MM.1S (cell line): ENCODE results near the gene DBP.

Experiments used
- DNase-seq: peaks from one replicate; pipeline ENCODE4 v3.0.0-alpha.2; 2015
- H2AFZ ChIP-seq: fragments of 300-600 bp; sonication (generic); 2 replicates; pipeline ENCODE4 v1.6.0; 2016; ENCODE audit warnings: antibody characterized with exemption, low read length
- H3F3A ChIP-seq: fragments of 300-600 bp; sonication (generic); 2 replicates; pipeline ENCODE4 v1.6.1; 2016; ENCODE audit warnings: mild to moderate bottlenecking, antibody characterized with exemption, low read length, moderate library complexity, mixed read lengths; ENCODE audit not compliant: insufficient read depth
- H3K27ac ChIP-seq: fragments of 300-600 bp; sonication (generic); 2 replicates; pipeline ENCODE4 v1.5.1; 2016; ENCODE audit warnings: mild to moderate bottlenecking, low read length
- H3K27me3 ChIP-seq: fragments of 300-600 bp; sonication (generic); replicated peaks from 2 replicates; pipeline ENCODE4 v1.6.0; 2016; ENCODE audit warnings: low read length; ENCODE audit not compliant: insufficient read depth
- H3K36me3 ChIP-seq: fragments of 300-600 bp; sonication (generic); replicated peaks from 2 replicates; pipeline ENCODE4 v1.6.1; 2016; ENCODE audit warnings: mild to moderate bottlenecking, low read length, mixed read lengths; ENCODE audit not compliant: insufficient read depth
- H3K4me1 ChIP-seq: fragments of 300-600 bp; sonication (generic); 2 replicates; pipeline ENCODE4 v1.6.1; 2016; ENCODE audit warnings: low read length, mixed read lengths
- H3K4me2 ChIP-seq: fragments of 300-600 bp; sonication (generic); 2 replicates; pipeline ENCODE4 v1.6.0; 2016; ENCODE audit warnings: low read depth, low read length
- H3K4me3 ChIP-seq: fragments of 300-600 bp; sonication (generic); 2 replicates; pipeline ENCODE4 v1.5.1; 2016; ENCODE audit warnings: low read length, mixed read lengths
- H3K79me2 ChIP-seq: fragments of 300-600 bp; sonication (generic); 2 replicates; pipeline ENCODE4 v1.6.1; 2016; ENCODE audit warnings: mixed run types, low read length, mixed read lengths
- H3K9ac ChIP-seq: fragments of 300-600 bp; sonication (generic); 2 replicates; pipeline ENCODE4 v1.6.1; 2016; ENCODE audit warnings: low read length, mixed read lengths
- H3K9me2 ChIP-seq: fragments of 300-600 bp; sonication (generic); replicated peaks from 2 replicates; pipeline ENCODE4 v1.6.1; 2016; ENCODE audit warnings: mild to moderate bottlenecking, low read length, mixed read lengths; ENCODE audit not compliant: insufficient read depth
- H3K9me3 ChIP-seq: fragments of 300-600 bp; sonication (generic); replicated peaks from 2 replicates; pipeline ENCODE4 v1.6.1; 2016; ENCODE audit warnings: mild to moderate bottlenecking, low read length, mixed read lengths; ENCODE audit not compliant: insufficient read depth
- H4K20me1 ChIP-seq: fragments of 300-600 bp; sonication (generic); 2 replicates; pipeline ENCODE4 v1.6.1; 2016; ENCODE audit warnings: mild to moderate bottlenecking, low read length, moderate library complexity, mixed read lengths; ENCODE audit not compliant: insufficient read depth
- CTCF ChIP-seq: fragments of 300-600 bp; sonication (generic); IDR thresholded peaks from 2 replicates; pipeline ENCODE4 v1.5.1; 2016; ENCODE audit warnings: antibody characterized with exemption, low read length, mixed read lengths
- EZH2 ChIP-seq: fragments of 300-600 bp; sonication (generic); optimal IDR thresholded peaks from 2 replicates; pipeline ENCODE3; 2017; ENCODE audit warnings: low read depth, mild to moderate bottlenecking, antibody characterized with exemption, low read length, mixed read lengths
- EZH2phosphoT487 ChIP-seq: fragments of 300-600 bp; sonication (generic); IDR thresholded peaks from 2 replicates; pipeline ENCODE4 v1.6.1; 2018; ENCODE audit warnings: antibody characterized with exemption, low read length

DBP gene

GRCh38 chr19:48614436-48615230, 22.5 kb downstream of the DBP start, which contains the start of gene FAM83E:
Gene FAM83E (minus strand): TSS chr19:48615076. CDS start chr19:48613372, 1,704 bp downstream.
- Histone ChIP-seq H3K27ac (no peak within 1 kb of the TSS), H4K20me1 (peaks cover 28% of the 10 kb centered on the region), H3K79me2 (peaks cover 32% of the 10 kb centered on the region), H3K36me3 (peaks cover 19% of the 10 kb centered on the region), H3K9me3 (no peaks in the 10 kb centered on the region), H3K27me3 (no peaks in the 10 kb centered on the region), H2AFZ (no peak within 1 kb of the TSS), H3K9ac (no peak within 1 kb of the TSS), H3K4me1 (peaks cover 9% of the 10 kb centered on the region; the same call in 1 of the 2 replicates), H3K4me2 (no peak within 1 kb of the TSS), H3K9me2 (no peaks in the 10 kb centered on the region), H3F3A (peaks cover 33% of the 10 kb centered on the region), H3K4me3 (no peak within 1 kb of the TSS)
- no peak for TF ChIP-seq CTCF
- TF ChIP-seq EZH2 = no peak
- TF ChIP-seq EZH2phosphoT487 = no peak
- no peak for DNase-seq

GRCh38 chr19:48613852-48614435, 23.2 kb downstream of the DBP start:
- Histone ChIP-seq H3K4me3 (no peak overlapping the region), H3F3A (peaks cover 33% of the 10 kb centered on the region), H3K4me1 (peaks cover 9% of the 10 kb centered on the region; the same call in 1 of the 2 replicates), H3K9me2 (no peaks in the 10 kb centered on the region), H3K36me3 (peaks cover 19% of the 10 kb centered on the region), H3K79me2 (peaks cover 29% of the 10 kb centered on the region), H4K20me1 (peaks cover 28% of the 10 kb centered on the region), H3K27ac (no peak overlapping the region), H3K27me3 (no peaks in the 10 kb centered on the region), H3K4me2 (no peak overlapping the region), H2AFZ (no peak overlapping the region), H3K9ac (no peak overlapping the region), H3K9me3 (no peaks in the 10 kb centered on the region)
- TF ChIP-seq CTCF = no peak
- TF ChIP-seq EZH2phosphoT487 = no peak
- TF ChIP-seq EZH2 = no peak
- DNase-seq = no peak

- peaks cover 32% of the 10 kb centered on the region for H3F3A ChIP-seq
- H3K9ac ChIP-seq = no peak overlapping the region
- H3K4me1 ChIP-seq = peaks cover 9% of the 10 kb centered on the region; the same call in 1 of the 2 replicates
- peaks cover 19% of the 10 kb centered on the region for H3K36me3 ChIP-seq
- DNase-seq = no peak
- H3K79me2 ChIP-seq = peaks cover 22% of the 10 kb centered on the region
- no peak overlapping the region for H3K4me2 ChIP-seq
- H4K20me1 ChIP-seq = peaks cover 28% of the 10 kb centered on the region
- no peak overlapping the region for H2AFZ ChIP-seq
- H3K9me2 ChIP-seq = no peaks in the 10 kb centered on the region
- no peak overlapping the region for H3K4me3 ChIP-seq
- TF ChIP-seq EZH2phosphoT487 = no peak
- no peak for TF ChIP-seq CTCF
- TF ChIP-seq EZH2 = no peak
- no peak overlapping the region for H3K27ac ChIP-seq
- H3K9me3 ChIP-seq = no peaks in the 10 kb centered on the region
- no peaks in the 10 kb centered on the region for H3K27me3 ChIP-seq
Observed at GRCh38 chr19:48613024-48613851, 23.9 kb downstream of the DBP start.
